AG09319 (cell line): Measurements from ENCODE around the gene HID1.
"Not testable (repeated sequence)": the region's sequence is repeated elsewhere in the genome, so short reads cannot be mapped to it uniquely, and the experiment has no call there.

Experiments used
- DNase-seq: peaks from one replicate; pipeline ENCODE4 v3.0.0-alpha.2; 2010; ENCODE audit warnings: low read depth; ENCODE audit errors: extremely low read depth
- TF ChIP-seq, protein P1 (sequence below): IDR thresholded peaks from 2 replicates; pipeline ENCODE4 v1.5.1; 2011; ENCODE audit warnings: low read depth, mild to moderate bottlenecking, inconsistent platforms, low read length, moderate library complexity

Gene HID1

DNA sequence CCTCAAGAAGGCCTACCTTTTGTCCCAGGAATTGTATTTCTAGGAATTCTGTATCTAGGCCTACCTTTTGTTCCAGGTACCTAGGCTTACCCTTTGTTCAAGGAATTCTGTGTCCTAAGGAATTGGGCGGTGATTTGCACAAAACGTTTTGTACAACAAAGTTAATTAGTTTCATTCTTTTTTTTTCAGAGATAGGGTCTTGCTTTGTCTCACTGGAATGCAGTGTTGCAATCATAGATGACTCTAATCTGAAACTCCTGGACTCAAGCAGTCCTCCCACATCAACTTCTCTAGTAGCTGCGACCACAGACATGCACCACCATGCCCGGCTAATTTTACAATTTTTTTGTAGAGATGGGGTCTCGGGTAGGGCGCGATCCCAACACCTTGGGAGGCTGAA, 21.9 kb upstream of the HID1 start:
- TF ChIP-seq, protein P1, sequence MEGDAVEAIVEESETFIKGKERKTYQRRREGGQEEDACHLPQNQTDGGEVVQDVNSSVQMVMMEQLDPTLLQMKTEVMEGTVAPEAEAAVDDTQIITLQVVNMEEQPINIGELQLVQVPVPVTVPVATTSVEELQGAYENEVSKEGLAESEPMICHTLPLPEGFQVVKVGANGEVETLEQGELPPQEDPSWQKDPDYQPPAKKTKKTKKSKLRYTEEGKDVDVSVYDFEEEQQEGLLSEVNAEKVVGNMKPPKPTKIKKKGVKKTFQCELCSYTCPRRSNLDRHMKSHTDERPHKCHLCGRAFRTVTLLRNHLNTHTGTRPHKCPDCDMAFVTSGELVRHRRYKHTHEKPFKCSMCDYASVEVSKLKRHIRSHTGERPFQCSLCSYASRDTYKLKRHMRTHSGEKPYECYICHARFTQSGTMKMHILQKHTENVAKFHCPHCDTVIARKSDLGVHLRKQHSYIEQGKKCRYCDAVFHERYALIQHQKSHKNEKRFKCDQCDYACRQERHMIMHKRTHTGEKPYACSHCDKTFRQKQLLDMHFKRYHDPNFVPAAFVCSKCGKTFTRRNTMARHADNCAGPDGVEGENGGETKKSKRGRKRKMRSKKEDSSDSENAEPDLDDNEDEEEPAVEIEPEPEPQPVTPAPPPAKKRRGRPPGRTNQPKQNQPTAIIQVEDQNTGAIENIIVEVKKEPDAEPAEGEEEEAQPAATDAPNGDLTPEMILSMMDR, result no peak
- no peak for DNase-seq

DNA sequence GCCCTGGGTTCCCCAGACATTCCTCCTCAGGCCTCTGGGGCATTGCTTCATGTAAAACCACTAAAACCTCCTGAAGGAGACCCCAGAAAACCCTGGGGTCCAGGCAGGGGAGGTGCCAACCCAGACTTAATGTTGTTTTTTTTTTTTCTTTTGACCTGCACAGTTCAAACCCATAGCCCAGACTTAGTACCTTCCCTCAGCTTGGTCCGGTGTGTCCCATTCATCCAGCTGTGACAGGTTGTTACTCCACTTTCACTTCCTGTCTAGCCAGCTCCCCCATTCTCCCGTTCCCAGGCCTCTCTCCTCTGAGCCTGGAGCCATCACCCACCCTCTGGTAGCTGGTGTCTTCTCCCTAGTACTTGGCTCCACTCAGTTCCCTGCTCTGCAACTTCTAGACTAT, 19.7 kb upstream of the HID1 start:
- TF ChIP-seq, protein P1, result no peak
- DNase-seq, result no peak

DNA sequence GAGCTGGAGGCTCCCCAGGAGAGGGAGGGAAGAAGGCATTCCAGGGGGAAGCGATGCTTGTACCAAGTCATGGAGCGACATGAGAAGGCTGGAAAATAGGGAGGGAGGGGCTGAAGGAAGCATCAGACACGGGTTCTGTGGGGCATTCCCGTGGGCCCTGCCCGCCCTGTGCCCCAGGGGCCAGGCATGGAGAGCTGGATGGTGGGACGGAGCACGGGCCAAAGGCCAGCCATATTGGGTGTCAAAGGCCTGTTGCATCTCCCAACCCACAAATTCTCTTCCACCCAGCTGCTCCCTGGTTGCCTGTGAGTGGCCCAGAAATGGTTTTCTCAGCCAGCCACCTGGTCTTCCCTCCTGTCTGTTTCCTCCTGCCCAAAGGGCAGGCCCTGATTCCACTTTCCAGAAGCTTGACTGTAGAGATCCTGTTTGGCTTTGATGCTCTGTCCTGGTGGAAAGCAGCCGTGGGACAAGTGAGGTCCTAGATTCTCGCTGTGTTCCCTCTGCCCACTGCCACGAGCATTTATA, 18.1 kb upstream of the HID1 start:
- TF ChIP-seq, protein P1, result no peak
- no peak for DNase-seq

DNA sequence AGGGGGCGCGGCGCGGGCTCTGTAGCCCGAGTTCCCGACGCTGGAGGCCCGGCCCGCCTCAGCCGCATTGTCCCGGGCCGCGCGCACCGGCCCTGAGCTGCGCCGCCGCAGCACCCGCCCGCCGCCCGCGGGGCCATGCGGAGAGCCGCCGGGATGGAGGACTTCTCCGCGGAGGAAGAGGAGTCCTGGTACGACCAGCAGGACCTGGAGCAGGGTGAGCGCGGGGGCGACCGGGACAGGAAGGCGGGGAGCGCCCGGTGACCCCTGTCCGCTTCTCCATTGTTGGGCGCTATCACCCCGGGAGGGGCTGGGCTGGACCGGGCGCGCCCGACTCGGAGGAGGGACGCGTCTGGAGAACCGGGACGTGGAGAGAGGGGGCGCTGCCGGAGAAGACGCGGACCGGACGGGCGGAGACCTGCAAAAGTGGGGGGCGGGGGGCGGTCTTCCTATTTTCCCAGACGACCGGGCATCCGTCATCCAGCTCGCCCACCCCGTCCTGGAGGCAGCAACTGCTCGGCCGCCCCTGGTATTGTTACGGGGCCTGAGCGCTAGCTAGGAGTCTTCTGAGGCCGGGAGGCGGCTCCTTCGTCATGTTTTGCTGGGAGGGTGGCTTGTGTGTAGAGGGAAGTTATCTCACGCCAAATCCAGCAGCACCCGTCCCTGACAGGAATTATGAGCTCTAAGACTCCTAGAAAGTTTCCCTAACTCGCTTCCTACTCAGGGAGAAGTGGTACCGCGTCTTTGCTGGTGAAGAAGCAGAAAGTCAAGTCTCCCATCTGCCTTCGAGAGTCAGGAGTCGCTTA, 15.6 kb upstream of the HID1 start:
- TF ChIP-seq, protein P1, result peak; percentile 59

DNA sequence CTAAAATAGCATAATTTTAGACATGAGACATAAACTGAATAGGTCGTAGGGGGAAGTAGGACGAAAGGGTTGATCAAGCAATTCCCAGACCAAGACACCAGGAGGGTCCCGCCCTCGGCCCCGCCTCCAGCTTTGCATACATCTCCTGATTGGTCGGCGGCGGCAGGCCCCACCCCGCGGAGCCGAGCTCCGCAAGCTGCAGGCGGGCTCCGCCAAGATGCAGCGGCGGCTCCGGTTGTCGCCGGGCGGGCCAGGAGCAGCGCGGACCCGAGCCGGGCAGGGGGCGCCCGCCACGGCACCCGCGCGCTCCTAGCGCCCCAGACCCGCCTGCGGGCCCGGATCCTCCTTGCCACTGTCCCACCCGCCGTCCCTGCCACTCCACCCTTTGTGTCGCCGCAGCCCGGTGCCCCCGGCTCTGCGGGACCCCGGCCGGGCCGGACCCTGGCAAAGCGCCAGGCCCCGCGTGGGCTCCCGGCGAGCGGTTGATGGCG, 14.9 kb upstream of the HID1 start, which contains the start of gene CDR2L:
TSS of gene CDR2L (plus strand) at position 215 of the 491 bp plus-strand sequence. CDS start 412 bp downstream, outside the sequence.
- DNase-seq, result peak; percentile 80
- TF ChIP-seq, protein P1, result no peak

More for the DNA sequence above, 15.6 kb upstream of the HID1 start:
- DNase-seq, result peak; percentile 66

DNA sequence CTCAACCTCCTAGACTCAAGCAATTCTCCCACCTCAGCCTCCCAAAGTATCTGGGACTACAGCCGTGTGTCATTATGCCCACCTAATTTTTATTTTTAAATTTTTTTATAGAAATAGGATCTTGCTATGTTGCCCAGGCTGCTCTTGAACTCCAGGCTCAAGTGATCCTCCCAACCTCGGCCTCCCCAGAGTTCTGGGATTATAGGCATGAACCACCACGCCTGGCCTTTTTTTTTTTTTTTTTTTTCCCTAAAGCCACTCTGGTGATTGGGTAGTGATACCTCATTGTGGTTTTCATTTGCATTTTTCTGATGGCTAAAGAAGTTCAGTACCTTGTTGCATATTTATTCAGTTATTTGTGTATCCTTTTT, 13.6 kb upstream of the HID1 start:
- TF ChIP-seq, protein P1, result no peak
- no peak for DNase-seq

DNA sequence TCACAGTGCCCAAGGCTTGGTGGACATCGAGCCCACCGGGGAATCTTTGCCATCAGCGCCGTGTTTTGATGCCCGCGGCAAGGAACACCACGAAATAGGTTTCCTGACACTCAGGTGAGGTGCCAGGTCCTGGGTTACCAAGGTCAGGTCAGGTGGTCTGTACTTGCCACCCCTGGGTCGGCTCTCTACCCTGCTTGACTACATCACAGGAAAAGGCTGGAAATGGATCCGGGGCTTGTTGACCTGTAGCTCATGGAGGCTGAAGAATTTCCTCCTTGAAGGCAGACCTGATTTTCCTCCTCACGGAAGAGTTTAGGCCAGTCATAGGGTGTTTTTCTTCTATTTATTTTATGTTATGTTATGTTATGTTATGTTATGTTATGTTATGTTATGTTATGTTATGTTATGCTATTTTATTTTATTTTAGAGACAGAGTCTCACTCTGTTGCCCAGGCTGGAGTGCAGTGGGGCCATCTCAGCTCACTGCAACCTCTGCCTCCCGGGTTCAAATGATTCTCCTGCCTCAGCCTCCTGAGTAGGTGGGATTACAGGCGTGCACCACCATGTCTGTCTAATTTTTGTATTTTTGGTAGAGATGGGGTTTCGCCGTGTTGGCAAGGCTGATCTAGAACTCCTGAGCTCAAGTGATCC, 10.2 kb upstream of the HID1 start:
- DNase-seq, result not testable (repeated sequence)
